Activated T-helper 1 cell treated with anti-CD3 and anti-CD28 coated beads, Interleukin-12 subunit alpha, Interleukin-12 subunit beta, Interleukin-2, Interleukin-4 antibody, amounts not matched to agents 30 ng/mL and 10 ng/mL and 1 ng/mL, durations not matched to agents 14 hours and 24 hours and 36 hours (primary cell): ENCODE data around the gene GSN. TPM values are rescaled to one million over a fixed set of nuclear protein-coding genes. Genes with fewer than 3 reads are reported as not detected.

Experiments used
- DNase-seq: peaks from one replicate; pipeline ENCODE4 v3.0.0; 2021; ENCODE audit warnings: low spot score
- H3K27ac Mint-ChIP-seq: one replicate; pipeline ENCODE4 v1.8.0; 2021; ENCODE audit warnings: mild to moderate bottlenecking, mixed read lengths
- H3K27me3 Mint-ChIP-seq: one replicate; pipeline ENCODE4 v1.8.0; 2022; ENCODE audit warnings: mild to moderate bottlenecking, moderate library complexity, mixed read lengths; ENCODE audit not compliant: insufficient read depth
- H3K36me3 Mint-ChIP-seq: one replicate; pipeline ENCODE4 v1.8.0; 2021; ENCODE audit warnings: low read depth, mixed read lengths
- H3K4me1 Mint-ChIP-seq: one replicate; pipeline ENCODE4 v1.8.0; 2021; ENCODE audit warnings: low read depth, mixed read lengths
- H3K4me3 Mint-ChIP-seq: one replicate; pipeline ENCODE4 v1.8.0; 2021; ENCODE audit warnings: mild to moderate bottlenecking, moderate library complexity, mixed read lengths
- H3K9me3 Mint-ChIP-seq: one replicate; pipeline ENCODE4 v1.8.0; 2021; ENCODE audit warnings: mixed read lengths
- intact Hi-C: fragments of 100-400 bp; cut with micrococcal nuclease; formaldehyde crosslinking; loops from one replicate; pipeline ENCODE4 v1.15.1; 2024
- total RNA-seq: library from RNA; stranded (reverse); gene quantifications from 2 replicates; pipeline ENCODE4 v1.2.3, GENCODE V29; 2022

The GSN gene
- 1.5 and 2.5 TPM in 2 replicates for total RNA-seq

GRCh38 chr9:121267689-121268597 lies at the start of gene GSN:
Gene GSN (plus strand): TSS chr9:121268162. CDS start chr9:121301972, 33,810 bp downstream.
- peak within 1 kb of the TSS; percentile 79 for H3K4me3 Mint-ChIP-seq
- intact Hi-C loops: no loop called here
- H3K4me1 Mint-ChIP-seq: peaks cover 20% of the 10 kb centered on the region
- peaks cover 46% of the 10 kb centered on the region for H3K27me3 Mint-ChIP-seq
- H3K9me3 Mint-ChIP-seq: no peaks in the 10 kb centered on the region
- H3K27ac Mint-ChIP-seq: no peak within 1 kb of the TSS
- H3K36me3 Mint-ChIP-seq: peaks cover 3% of the 10 kb centered on the region
- DNase-seq: peak; percentile 48

- no peak for DNase-seq
- peaks cover 1% of the 10 kb centered on the region for H3K36me3 Mint-ChIP-seq
- peaks cover 3% of the 10 kb centered on the region for H3K27me3 Mint-ChIP-seq
- H3K27ac Mint-ChIP-seq: no peak overlapping the region
- H3K4me1 Mint-ChIP-seq: peaks cover 16% of the 10 kb centered on the region
- no peaks in the 10 kb centered on the region for H3K9me3 Mint-ChIP-seq
- no peak overlapping the region for H3K4me3 Mint-ChIP-seq
- intact Hi-C loops: no loop called here
Measured at GRCh38 chr9:121218357-121219027, 49.5 kb upstream of the GSN start.

- no peaks in the 10 kb centered on the region for H3K9me3 Mint-ChIP-seq
- peaks cover 16% of the 10 kb centered on the region for H3K4me1 Mint-ChIP-seq
- no peak overlapping the region for H3K27ac Mint-ChIP-seq
- H3K36me3 Mint-ChIP-seq: peaks cover 1% of the 10 kb centered on the region
- no peaks in the 10 kb centered on the region for H3K27me3 Mint-ChIP-seq
- no peak for DNase-seq
- no peak overlapping the region for H3K4me3 Mint-ChIP-seq
- intact Hi-C loops: no loop called here
Measured at GRCh38 chr9:121219530-121219929, 48.4 kb upstream of the GSN start.

- Mint-ChIP-seq H3K27me3 (no peaks in the 10 kb centered on the region), H3K36me3 (peaks cover 1% of the 10 kb centered on the region), H3K27ac (no peak overlapping the region), H3K4me3 (no peak overlapping the region), H3K9me3 (no peaks in the 10 kb centered on the region), H3K4me1 (peaks cover 14% of the 10 kb centered on the region)
- no peak for DNase-seq
- intact Hi-C loops: no loop called here
Measured at GRCh38 chr9:121220996-121221663, 46.8 kb upstream of the GSN start.

- peaks cover 8% of the 10 kb centered on the region for H3K4me1 Mint-ChIP-seq
- peaks cover 1% of the 10 kb centered on the region for H3K36me3 Mint-ChIP-seq
- no peak for DNase-seq
- no peak overlapping the region for H3K27ac Mint-ChIP-seq
- no peak overlapping the region for H3K4me3 Mint-ChIP-seq
- H3K9me3 Mint-ChIP-seq: no peaks in the 10 kb centered on the region
- intact Hi-C loops: no loop called here
- H3K27me3 Mint-ChIP-seq: no peaks in the 10 kb centered on the region
Measured at GRCh38 chr9:121221664-121222055, 46.3 kb upstream of the GSN start.

GRCh38 chr9:121222524-121223171 lies 45.3 kb upstream of the GSN start:
- Mint-ChIP-seq H3K4me3 (no peak overlapping the region), H3K27me3 (peaks cover 2% of the 10 kb centered on the region), H3K4me1 (peaks cover 5% of the 10 kb centered on the region), H3K9me3 (no peaks in the 10 kb centered on the region), H3K36me3 (peaks cover 1% of the 10 kb centered on the region), H3K27ac (no peak overlapping the region)
- intact Hi-C loops: no loop called here
- DNase-seq: no peak

GRCh38 chr9:121225240-121225639 lies 42.7 kb upstream of the GSN start:
- Mint-ChIP-seq H3K36me3 (no peaks in the 10 kb centered on the region), H3K27ac (no peak overlapping the region), H3K9me3 (no peaks in the 10 kb centered on the region), H3K4me3 (no peak overlapping the region), H3K4me1 (no peaks in the 10 kb centered on the region), H3K27me3 (peaks cover 2% of the 10 kb centered on the region)
- DNase-seq: no peak
- intact Hi-C loops: no loop called here

- Mint-ChIP-seq H3K27ac (no peak overlapping the region), H3K9me3 (no peaks in the 10 kb centered on the region), H3K27me3 (peaks cover 2% of the 10 kb centered on the region), H3K4me1 (no peaks in the 10 kb centered on the region), H3K4me3 (no peak overlapping the region), H3K36me3 (no peaks in the 10 kb centered on the region)
- intact Hi-C loops: no loop called here
- DNase-seq: no peak
Measured at GRCh38 chr9:121226175-121226574, 41.8 kb upstream of the GSN start.

- H3K9me3 Mint-ChIP-seq: no peaks in the 10 kb centered on the region
- no peaks in the 10 kb centered on the region for H3K4me1 Mint-ChIP-seq
- no peaks in the 10 kb centered on the region for H3K36me3 Mint-ChIP-seq
- DNase-seq: no peak
- H3K27me3 Mint-ChIP-seq: peaks cover 2% of the 10 kb centered on the region
- H3K4me3 Mint-ChIP-seq: no peak overlapping the region
- intact Hi-C loops: no loop called here
- no peak overlapping the region for H3K27ac Mint-ChIP-seq
Measured at GRCh38 chr9:121227862-121228261, 40.1 kb upstream of the GSN start.

GRCh38 chr9:121230256-121230655 lies 37.7 kb upstream of the GSN start:
- no peaks in the 10 kb centered on the region for H3K4me1 Mint-ChIP-seq
- no peaks in the 10 kb centered on the region for H3K36me3 Mint-ChIP-seq
- intact Hi-C loops: no loop called here
- H3K27me3 Mint-ChIP-seq: peaks cover 2% of the 10 kb centered on the region
- H3K4me3 Mint-ChIP-seq: no peak overlapping the region
- H3K27ac Mint-ChIP-seq: no peak overlapping the region
- DNase-seq: no peak
- H3K9me3 Mint-ChIP-seq: no peaks in the 10 kb centered on the region

GRCh38 chr9:121232251-121232650 lies 35.7 kb upstream of the GSN start:
- DNase-seq: no peak
- Mint-ChIP-seq H3K9me3 (no peaks in the 10 kb centered on the region), H3K36me3 (no peaks in the 10 kb centered on the region), H3K27ac (no peak overlapping the region), H3K4me3 (no peak overlapping the region), H3K4me1 (no peaks in the 10 kb centered on the region), H3K27me3 (peaks cover 5% of the 10 kb centered on the region)
- intact Hi-C loops: no loop called here

- Mint-ChIP-seq H3K4me1 (no peaks in the 10 kb centered on the region), H3K27ac (no peak overlapping the region), H3K4me3 (no peak overlapping the region), H3K27me3 (peaks cover 9% of the 10 kb centered on the region), H3K36me3 (no peaks in the 10 kb centered on the region), H3K9me3 (no peaks in the 10 kb centered on the region)
- intact Hi-C loops: no loop called here
- DNase-seq: no peak
Measured at GRCh38 chr9:121233906-121234831, 33.8 kb upstream of the GSN start.
